GM12878 (cell line): ENCODE results near the gene RPS27L. TPM values are rescaled to one million over a fixed set of nuclear protein-coding genes. Genes with fewer than 3 reads are reported as not detected.

ENCODE experiments used
- ATF7 ChIP-seq: fragments of 450-650 bp; IDR thresholded peaks from 2 replicates; pipeline ENCODE4 v1.6.1; 2016; ENCODE audit warnings: low read depth, mild to moderate bottlenecking
- BACH1 ChIP-seq: fragments of 450-650 bp; IDR thresholded peaks from 2 replicates; pipeline ENCODE4 v1.6.1; 2017; ENCODE audit warnings: mild to moderate bottlenecking, borderline replicate concordance
- BCL3 ChIP-seq: IDR thresholded peaks from 2 replicates; pipeline ENCODE4 v1.6.1; 2011; ENCODE audit warnings: borderline replicate concordance, low read depth, mild to moderate bottlenecking, moderate library complexity, low read length; ENCODE audit not compliant: insufficient read depth, poor library complexity, severe bottlenecking
- CEBPZ ChIP-seq: fragments of 150-350 bp; IDR thresholded peaks from 2 replicates; pipeline ENCODE4 v1.6.1; 2016; ENCODE audit warnings: low read depth, low read length
- FOS ChIP-seq: IDR thresholded peaks from 3 replicates; pipeline ENCODE4 v1.6.1; 2011; ENCODE audit warnings: borderline replicate concordance; ENCODE audit not compliant: insufficient read length; ENCODE audit errors: extremely low read depth
- FOXM1 ChIP-seq: IDR thresholded peaks from 2 replicates; pipeline ENCODE4 v1.6.1; 2012; ENCODE audit warnings: low read depth, mild to moderate bottlenecking, inconsistent platforms, low read length, moderate library complexity
- HSF1 ChIP-seq: fragments of 150-350 bp; IDR thresholded peaks from 2 replicates; pipeline ENCODE4 v1.6.1; 2014; ENCODE audit warnings: mild to moderate bottlenecking, low read depth, low read length
- IRF4 ChIP-seq: IDR thresholded peaks from 2 replicates; pipeline ENCODE4 v1.6.1; 2011; ENCODE audit warnings: low read depth, low read length
- JUND ChIP-seq: IDR thresholded peaks from 2 replicates; pipeline ENCODE4 v1.6.1; 2012; ENCODE audit warnings: low read depth, mild to moderate bottlenecking, low read length, improper control_type of control experiment, moderate library complexity
- MAX ChIP-seq: IDR thresholded peaks from 2 replicates; pipeline ENCODE4 v1.6.1; 2012; ENCODE audit warnings: low read depth, low read length, improper control_type of control experiment
- MXI1 ChIP-seq: fragments of 150-350 bp; IDR thresholded peaks from 2 replicates; pipeline ENCODE4 v1.6.1; 2011; ENCODE audit warnings: low read depth, mild to moderate bottlenecking, inconsistent platforms, low read length, improper control_type of control experiment
- MYB ChIP-seq: fragments of 150-350 bp; IDR thresholded peaks from 2 replicates; pipeline ENCODE4 v1.6.1; 2014; ENCODE audit warnings: mild to moderate bottlenecking, low read depth, low read length, borderline replicate concordance
- PRDM15 ChIP-seq: fragments of 450-650 bp; formaldehyde crosslinking; IDR thresholded peaks from 2 replicates; pipeline ENCODE4 v1.4.0; 2020; ENCODE audit warnings: mild to moderate bottlenecking, moderate library complexity
- RB1 ChIP-seq: fragments of 450-650 bp; formaldehyde crosslinking; IDR thresholded peaks from 2 replicates; pipeline ENCODE4 v1.6.1; 2017; ENCODE audit warnings: mild to moderate bottlenecking, borderline replicate concordance
- RFX5 ChIP-seq: IDR thresholded peaks from 2 replicates; pipeline ENCODE4 v1.6.1; 2011; ENCODE audit warnings: low read depth, low read length, improper control_type of control experiment
- SIN3A ChIP-seq: IDR thresholded peaks from 2 replicates; pipeline ENCODE4 v1.6.1; 2012; ENCODE audit warnings: low read depth, low read length, improper control_type of control experiment
- SREBF1 ChIP-seq: IDR thresholded peaks from 2 replicates; pipeline ENCODE4 v1.6.1; 2012; ENCODE audit warnings: mild to moderate bottlenecking, low read length
- SREBF2 ChIP-seq: IDR thresholded peaks from 2 replicates; pipeline ENCODE4 v1.6.1; 2012; ENCODE audit warnings: mild to moderate bottlenecking, low read length
- TBL1XR1 ChIP-seq: IDR thresholded peaks from 2 replicates; pipeline ENCODE4 v1.6.1; 2012; ENCODE audit warnings: low read depth, low read length, improper control_type of control experiment
- ZNF274 ChIP-seq: IDR thresholded peaks from one replicate; pipeline ENCODE4 v1.8.0; 2011; ENCODE audit not compliant: insufficient read length, insufficient read depth
- polyA plus RNA-seq, 11 experiments: library from polyadenylated mRNA; depleted of rRNA in 4 of 11; unstranded in 6 of 11; stranded (reverse) in 5 of 11; fragments of >200 nt; fragmentation: Nextera tagmentation in 4 of 11; fragmentation: Illumina TruSeq in 1 of 11; extraction: Ambion mirVana in 4 of 11; extraction: Trizol in 1 of 11; gene quantifications; 1 replicate in 1 of 11; 2 replicates in 10 of 11; pipeline versions ENCODE4 v1.2.1 to v1.2.3, GENCODE V29; 2011 to 2016; ENCODE audit warnings: inconsistent platforms in 2 of 11, missing spikeins in 2 of 11, low read depth in 1 of 11
- total RNA-seq, 4 experiments: library from RNA; depleted of rRNA in 3 of 4; stranded (reverse); fragments of >200 nt in 3 of 4; fragmentation: Illumina TruSeq in 1 of 4; extraction: Trizol in 1 of 4; gene quantifications; 2 replicates each; pipeline versions ENCODE4 v1.2.1 to v1.2.3, GENCODE V29; 2013 to 2021

RPS27L gene
- total and polyA plus RNA-seq, 10 of the 15 experiments (the other 5 are each of a cell fraction or from before 2014, with no cell fraction given): 133 to 970 (median 220) TPM

GRCh38 chr15:63157118-63157843, at the start of gene RPS27L (continued):
- no peak for TF ChIP-seq CEBPZ
- no peak for TF ChIP-seq ZNF274
- TF ChIP-seq FOXM1: no peak; the same call in 1 of the 2 replicates
- peak; percentile 75; the same call in 1 of the 2 replicates for TF ChIP-seq RB1
- TF ChIP-seq TBL1XR1: 0 out of 2 replicates have a peak, but pooled peaks have one; percentile 42
- TF ChIP-seq SREBF1: no peak
- TF ChIP-seq FOS: no peak
- peak; percentile 95 for TF ChIP-seq BACH1
- TF ChIP-seq MYB: no peak
- TF ChIP-seq IRF4: no peak
- TF ChIP-seq PRDM15 (CRISPR knock-in tag): no peak
- TF ChIP-seq RFX5: no peak
- TF ChIP-seq ATF7: peak; percentile 20; the same call in 1 of the 2 replicates
- TF ChIP-seq MXI1: peak; percentile 62
- TF ChIP-seq SREBF2: no peak
- TF ChIP-seq BCL3: no peak
- peak; percentile 85 for TF ChIP-seq SIN3A
- TF ChIP-seq JUND: no peak; the same call in 1 of the 2 replicates
- TF ChIP-seq HSF1: no peak; the same call in 1 of the 2 replicates
- TF ChIP-seq MAX: peak; percentile 82
